NOMO-1 (cell line): Measurements from ENCODE around the gene HOGA1.

ENCODE experiments used
- DNase-seq, 2 experiments: peaks; one replicate each; lab custom pipeline; 2025; ENCODE audit not compliant: unreplicated experiment in 2 of 2; lab: John Stamatoyannopoulos, UW

HOGA1 gene

DNA sequence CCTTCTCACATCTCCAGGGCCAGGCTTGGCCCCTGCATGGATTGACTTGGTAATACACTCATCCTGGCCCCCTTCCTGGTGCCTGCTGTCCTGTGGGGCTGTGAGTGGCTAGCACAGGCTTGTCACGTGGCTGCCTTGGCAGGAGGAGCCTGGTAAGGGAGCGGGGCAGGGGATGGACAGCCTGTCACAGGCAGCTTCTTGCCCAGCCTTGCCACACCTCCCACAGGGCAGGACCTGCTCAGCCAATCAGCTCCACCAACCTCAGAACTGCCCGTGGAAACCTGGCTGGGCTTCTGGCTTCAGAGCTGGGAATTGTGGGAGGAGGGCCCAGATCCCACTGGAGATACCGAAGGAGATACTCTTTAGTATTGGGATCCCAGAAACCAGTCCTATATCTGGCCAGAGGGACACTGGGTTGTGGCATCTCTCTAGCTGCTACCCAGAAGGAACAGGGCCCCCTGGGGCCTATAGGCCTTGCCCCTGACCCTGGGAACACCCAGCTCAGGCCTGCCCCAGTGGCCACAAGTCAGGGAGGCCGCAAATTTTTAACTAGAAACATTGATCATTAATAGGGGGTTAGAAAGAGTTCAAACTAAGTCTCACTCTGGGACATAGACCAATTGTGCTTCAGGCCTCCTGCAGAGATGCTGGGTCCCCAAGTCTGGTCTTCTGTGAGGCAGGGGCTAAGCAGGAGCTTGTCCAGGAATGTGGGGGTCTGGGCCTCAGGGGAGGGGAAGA, at the start of gene HOGA1:
HOGA1 (plus strand) TSS at position 330 of the 738 bp plus-strand sequence; CDS start at position 645, 315 bp downstream.
- DNase-seq: no peak

DNA sequence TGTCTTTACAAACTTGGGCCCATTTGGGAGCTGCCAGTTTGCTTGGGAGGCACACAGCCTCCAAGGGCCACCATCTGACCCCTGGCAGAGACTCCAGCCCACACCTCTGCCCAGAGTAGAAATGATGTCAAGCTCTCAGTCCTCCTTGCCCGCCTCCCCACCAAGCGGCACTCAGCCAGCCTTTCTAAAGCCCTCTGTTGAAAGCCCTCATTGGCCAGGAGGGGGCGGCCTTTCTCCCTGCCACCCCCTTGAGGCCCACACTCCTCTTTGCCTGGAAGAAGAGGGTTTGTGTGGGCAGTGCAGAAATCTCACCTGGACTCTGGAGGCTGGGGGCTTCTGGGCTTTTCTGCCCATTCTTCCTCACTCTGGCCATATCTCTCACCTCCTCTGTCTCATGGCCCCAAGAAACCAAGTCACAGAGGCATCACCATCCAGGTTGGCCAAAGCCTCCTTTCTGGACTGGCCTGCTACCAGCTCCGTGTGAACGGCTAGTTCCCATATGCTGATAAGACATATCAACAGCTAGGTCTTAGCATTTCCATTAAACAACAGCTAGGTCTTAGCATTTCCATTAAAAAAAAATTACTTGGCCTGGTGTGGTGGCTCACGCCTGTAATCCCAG, 49.3 kb upstream of the HOGA1 start:
- peak in 1 of 2 experiments; percentile 13 for DNase-seq

DNA sequence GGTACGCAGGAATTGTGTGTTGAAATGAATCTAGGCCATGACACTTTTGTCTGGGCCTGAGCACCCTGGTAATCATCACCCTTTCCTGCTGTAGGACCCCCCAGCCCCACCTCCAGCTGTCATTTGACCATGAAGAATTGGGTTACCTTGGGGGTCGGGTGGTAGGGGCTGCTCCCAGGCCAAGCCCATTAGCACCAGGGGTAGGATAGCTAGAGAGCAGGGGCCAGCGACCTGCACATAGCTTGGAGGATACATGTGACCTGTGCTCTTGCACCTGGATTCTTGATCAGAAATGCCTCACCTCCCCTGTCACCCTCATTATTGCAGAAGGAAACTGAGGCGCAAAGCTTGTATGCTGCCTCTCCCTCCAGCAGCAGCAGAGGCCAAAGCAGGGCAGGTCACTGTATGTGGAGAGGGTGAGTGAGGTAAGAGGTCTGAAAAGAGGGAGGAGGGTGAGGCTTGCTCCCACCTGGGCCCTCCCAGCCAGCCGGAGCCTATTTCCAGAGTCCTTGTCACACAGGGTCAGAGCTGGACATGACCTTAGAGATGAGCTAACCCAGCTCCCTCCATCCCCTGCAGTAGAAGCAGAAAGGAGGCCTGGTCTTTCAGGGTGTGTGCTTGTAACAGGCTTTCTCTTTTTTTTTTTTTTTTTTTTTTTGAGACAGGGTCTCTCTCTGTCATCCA, 46.9 kb upstream of the HOGA1 start:
- no peak for DNase-seq

DNA sequence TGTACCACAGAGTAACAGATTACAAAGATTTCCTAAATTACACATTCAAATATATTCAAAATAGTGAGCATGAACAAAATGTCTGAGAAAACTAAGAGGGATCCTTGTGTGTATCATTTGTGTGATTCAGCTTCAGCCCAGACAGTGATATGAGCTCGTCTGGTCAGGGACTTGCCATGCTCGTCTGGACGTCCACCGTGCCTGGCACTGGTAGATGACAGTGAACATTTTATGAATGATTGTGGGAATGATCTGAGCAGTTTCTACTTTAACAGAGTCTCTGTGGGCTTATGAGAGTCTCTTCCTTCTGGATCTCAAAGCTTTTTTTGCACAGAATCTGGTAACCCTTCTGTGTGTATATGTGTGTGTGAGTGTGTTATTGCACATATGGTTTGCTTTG, 45.8 kb upstream of the HOGA1 start:
- DNase-seq: no peak

DNA sequence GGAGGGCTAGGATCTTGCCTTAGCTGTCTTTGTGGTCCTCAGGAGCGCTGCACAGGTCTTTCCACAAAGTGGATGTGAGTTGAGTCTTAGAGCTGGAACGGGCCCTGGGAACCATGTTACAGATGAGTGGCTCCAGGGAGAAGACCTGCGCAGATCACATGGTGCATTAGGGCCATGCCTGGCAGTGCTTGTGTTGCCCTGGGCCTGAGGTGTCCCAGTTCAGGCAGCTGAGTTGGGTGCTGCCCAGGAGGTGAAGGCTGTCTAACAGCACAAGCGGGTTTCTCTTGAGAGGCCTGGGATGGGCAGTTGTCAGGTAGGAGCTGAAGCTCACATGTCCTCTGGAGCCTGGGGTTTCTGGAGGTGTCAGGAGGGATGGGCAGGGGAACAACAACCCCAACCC, 45.4 kb upstream of the HOGA1 start:
- DNase-seq: no peak

DNA sequence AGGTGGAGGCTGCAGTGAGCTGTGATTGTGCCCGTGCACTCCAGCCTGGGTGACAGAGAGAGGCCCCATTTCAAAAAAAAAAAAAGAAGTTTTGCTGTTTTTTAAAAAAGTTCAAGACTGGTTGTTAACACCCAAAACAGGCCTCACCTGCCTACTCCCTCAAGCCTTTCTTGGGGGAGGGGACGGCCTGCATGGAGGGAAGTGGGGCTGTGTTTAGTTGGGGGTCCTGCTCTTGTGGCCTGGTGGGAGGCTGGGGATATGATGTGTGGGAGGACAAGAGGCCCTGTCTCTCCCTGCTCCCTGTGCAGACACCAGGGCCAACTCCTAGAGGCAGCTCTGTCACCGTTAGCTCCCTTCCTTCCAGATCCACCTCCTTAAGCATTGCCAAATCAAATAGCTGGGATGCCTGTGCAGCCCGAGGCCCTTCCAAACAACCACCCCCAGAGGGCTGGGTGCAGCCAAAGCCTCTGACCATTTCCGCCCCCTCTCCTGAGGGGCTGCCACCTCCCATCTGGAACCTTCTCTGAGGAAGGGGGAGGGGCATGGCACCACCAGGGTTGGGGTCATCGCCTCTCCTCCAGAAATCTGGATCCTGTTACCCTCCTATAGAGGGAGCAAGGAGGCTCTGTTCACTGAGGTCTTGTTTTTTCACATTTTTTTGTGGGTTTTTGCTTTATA, 44.5 kb upstream of the HOGA1 start:
- no peak for DNase-seq

DNA sequence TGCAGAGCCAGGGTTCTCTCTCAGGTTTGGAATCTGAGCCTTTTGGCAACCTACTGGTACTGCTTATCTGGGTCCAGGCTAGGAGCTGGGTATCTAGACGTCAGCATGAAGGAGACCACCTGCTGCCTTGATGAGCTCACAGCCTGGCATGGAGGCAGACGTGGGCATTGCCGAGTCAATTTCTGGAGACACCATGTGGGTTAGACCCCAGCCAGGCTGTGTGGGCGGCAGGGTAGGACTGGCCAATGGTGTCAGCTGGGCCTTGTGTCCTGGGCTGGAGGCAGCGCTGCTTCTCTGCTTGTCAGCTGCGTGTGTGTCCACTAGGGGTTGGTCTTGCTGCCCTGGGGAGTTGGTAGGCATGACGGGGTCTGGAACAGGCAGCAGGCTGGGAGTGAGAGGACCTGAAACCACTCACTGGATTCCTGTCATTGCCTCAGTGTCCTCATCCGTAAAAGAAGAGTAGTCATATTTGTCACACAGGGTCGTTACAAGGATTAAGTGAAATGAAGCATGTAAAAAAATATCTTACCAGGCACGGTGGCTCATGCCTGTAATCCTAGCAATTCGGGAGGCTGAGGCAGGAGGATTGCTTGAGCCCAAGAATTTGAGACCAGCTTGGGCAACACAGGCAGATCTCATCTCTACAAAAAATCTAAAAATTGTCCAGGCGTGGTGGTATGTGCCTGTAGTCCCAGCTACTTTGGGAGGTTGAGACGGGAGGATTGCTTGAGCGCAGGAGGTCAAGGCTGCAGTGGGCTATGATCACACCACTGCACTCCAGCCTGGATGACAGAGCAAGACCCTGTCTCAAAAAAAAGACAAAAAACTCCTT, 43.3 kb upstream of the HOGA1 start:
- DNase-seq: no peak

DNA sequence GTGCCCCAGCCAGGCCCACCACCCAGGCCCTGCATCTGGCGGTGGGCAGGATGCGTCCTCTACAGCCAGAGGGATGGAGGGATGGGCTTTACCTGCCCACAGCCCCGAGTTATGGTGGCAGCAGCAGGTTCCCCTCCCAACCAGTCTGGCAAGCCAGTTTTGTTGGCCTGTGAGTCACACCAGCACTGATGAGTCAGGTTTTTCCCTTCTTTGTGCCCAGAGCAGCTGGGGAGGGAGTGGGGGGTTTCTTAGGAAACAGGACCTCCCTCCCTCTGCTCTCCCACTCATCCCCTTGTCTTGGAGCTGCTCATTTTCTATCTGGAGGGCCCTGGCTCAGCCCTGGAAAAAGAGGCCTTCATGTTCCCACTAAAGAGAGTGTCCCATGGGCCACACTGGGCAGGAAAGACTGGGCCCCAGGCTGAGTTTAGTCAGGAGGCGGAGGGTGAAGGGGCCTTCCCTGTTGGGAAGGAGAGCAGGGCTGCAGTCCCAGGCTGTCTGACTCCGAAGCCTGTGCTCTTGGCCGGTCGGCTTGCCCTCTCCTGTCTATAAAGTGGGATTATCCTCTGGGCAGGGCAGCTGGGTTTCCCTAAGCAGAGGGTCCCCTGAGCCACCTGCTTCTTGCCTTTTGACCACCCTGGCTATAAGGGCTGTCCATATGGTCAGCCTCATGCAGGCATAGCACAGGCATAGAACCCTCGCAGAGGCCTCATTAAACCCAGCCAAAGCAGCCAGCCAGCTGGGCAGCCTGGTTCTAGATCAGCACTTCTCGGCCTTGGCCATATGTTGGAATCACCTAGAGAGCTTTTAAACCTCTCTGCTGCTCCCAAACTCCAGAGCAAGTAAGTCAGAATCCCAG, 41.8 kb upstream of the HOGA1 start:
- DNase-seq: peak in 1 of 2 experiments; percentile 17

DNA sequence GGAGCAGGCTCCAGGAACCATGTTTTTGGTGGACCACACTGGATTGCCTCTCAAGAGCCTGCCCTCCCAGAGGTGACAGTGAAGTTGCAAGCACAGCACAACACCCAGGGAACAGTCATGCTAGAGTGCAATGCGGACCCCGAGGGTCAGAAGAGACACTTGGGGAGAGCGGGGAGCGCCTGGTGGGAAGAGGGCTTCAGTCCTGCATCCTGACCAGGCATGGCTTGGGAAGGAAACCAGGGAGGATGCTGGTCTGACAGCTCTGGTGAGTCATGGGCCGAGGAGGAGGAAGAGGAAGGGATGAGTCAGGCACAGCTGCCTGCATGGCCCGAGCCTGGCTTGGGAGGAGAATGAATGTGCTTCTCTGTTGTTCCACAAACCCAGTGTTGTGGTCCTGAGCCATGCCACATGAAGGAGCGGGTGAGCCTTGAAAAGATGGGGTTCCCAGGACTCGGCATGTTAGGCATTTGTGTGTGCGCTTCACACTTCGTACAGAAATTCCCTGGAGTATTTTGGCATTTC, 41.1 kb upstream of the HOGA1 start:
- DNase-seq: peak; percentile 51 to 59

DNA sequence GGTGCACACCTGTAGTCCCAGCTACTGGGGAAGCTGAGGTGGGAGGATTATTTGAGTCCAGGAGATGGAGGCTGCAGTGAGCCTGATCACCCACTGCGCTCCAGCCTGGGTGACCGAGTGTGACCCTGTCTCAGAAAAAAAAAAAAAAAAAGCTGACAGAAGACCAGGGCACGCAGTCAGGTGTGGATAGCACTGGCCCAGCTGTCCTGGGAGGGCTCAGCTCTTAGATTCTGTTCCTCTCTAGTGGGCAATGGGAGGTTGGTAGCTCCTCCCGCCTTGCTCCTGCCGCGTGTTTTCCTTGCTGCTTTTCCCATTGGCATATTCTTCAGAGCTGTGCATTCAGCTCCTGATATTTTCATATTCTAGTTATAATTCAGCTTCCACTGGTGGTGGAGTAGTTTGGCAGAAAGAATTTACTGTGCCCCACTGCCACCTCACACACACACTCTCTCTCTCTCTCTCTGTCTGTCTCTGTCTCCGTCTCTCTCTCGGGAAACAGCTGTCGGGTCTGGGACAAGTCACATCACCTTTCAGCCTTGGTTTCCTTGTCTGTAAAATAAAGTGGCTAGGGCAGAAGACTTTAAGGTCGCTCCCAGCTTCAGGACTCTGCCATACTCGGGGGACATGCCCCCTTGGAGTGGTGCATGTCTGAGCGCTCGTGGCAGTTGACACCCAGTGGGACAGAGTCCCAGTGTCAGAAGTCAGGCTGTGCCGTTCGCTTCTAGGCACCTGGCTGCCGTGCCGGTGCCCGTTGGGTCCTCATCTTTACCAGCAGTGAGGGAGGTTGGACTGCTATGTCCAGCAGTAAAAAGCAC, 37.5 kb upstream of the HOGA1 start:
- DNase-seq: no peak

DNA sequence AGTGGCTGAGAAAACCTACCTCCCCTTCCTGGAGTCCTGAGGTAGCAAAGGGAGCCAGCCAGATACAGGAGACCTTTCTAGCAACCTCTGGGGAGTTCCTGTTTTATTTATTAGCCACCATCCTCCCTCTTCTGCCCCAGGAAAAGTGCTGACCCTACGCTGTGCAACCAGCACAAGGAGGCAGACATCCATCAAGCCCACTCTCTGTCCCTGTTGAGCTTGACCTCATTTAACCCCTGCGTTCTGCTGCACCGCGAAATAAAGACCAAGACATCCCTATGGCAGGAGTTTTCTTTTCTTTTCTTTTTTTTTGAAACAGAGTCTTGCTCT, 37.0 kb upstream of the HOGA1 start:
- DNase-seq: no peak

DNA sequence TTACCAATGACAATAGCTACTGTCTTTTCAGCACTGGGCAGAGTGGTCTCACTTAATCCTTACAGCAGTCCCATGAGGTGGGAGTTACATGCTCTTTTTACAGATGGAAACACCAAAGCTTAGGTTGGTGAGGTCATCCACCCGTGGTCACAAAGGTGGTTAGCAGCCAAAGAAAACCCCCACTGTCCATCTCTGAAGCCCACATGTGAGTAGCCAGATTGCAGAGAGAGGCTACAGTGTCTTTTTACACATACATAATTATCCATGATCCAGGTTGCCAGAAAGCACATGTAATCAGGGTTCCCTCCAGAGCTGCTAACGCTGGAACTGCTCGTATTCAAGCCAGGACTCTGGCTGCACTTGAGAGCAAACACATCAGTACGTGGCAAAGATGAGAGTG, 36.2 kb upstream of the HOGA1 start:
- DNase-seq: no peak

DNA sequence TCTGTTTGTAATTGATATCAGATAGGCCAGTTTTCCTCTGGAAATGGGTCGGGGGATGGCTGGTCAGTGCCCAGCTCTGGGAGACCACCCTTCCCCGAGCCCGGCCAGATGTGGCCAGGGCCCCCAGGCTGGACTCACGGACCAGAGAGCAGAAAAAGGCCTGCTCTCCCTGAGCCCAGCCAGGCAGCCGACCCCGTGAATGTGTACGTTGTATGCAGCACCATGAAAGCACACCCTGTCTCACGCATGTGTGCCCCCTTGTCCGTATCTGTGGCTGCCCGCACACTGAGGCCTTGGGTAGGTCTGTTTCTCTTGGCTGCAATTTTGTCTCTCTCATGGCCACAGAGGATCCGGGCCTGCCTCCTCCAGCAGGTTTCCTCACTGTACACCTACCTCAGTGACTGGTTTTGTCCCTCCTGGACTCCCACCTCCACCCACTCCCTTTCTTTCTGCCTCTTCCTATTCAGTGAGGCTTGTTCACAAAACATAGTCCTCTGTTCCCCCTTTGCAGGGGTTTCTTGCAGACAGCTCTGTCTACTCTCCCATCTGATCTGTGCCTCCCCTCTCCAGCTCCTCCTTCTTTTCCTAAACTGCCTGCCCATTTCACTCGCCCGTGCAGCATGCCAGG, 35.2 kb upstream of the HOGA1 start:
- DNase-seq: no peak

DNA sequence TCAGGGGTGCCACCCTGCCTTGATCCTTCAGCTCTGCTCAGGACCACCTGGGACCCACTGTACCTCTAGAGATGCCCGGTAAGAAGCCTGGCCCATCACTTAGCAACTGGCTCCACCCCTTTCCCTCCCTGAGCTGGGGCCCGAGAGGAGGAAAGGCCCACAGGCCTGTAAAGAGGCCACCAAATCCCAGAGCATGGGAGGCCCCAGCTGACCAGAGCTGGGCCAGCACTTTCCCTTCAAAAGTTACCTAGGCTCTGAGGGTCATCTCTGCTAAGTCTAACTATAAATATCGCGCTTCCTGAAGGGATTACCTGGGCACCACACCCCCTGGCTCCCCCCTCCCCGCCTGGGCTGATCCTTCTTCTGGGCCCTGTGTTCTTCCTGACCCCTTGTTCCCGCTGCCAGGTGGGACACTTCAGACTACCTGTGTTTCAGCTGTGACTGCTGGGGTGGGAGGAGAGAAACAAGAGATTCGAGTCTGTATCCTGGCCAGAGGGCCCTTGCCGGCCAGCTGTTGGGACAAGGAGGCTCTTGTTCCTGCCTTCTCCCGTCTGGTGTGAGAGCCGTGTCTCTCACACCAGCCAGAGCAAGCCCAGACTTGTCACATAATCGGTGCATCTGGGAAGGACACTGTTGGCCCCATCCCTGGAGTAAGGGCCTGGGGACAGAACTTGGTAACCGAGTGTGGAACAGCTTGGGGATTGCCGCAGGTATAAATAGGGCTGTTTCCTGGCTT, 34.4 kb upstream of the HOGA1 start:
- DNase-seq: no peak

DNA sequence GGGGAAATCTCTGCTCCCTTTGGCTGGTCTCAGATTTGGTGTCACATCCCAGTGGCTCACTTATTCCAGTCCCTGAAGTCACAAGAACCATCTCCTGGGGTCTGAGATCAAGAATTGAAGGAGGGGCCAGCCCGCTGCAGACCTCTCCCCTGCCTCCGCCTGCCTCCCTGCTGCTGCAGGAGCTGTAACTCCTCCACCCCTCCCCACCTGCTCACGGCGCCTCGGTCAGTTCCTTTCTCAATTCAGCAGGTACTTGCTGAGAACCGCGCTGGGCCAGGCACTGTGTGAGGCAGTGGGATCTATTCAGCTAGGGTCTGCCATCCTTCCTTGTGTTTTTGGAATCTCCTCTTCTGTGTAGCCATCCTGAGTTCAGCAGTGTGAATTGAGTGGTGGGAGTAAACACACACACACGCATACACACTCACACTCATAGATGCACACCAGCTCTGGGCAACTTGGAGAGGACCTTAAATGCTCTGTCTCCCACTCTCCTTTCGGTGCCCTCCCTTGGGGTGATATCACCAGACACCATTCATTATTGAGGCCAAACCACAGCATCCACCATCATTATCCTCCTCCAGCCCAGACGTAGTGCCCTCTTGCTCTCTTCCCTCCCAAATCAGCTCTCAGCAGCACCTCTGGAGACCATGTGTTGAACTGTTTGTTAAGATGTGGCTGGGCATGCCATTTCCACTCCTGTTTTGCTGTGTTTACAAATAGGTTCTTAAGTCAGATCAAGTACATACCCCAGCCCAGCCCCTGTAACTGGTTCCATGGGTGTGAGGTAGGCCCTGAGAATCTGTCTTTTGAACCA, 33.6 kb upstream of the HOGA1 start:
- no peak for DNase-seq

DNA sequence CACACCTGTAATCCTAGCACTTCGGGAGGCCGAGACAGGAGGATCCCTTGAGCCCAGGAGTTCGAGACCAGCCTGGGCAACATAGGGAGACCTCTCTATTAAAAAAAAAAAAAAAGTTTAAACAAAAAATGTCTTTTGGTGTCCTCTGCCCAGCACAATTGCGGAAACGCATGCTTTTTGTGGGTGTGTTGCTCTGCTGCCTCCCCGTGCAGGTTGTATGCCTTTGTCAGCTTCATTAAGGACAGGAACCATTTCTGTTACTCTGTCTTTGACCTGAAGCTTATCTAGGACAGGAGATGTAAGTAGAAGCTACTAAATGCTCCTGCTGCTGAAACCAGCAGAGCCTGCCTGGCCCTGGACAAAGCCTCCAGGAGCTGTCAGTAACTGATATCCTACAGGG, 32.9 kb upstream of the HOGA1 start:
- no peak for DNase-seq

DNA sequence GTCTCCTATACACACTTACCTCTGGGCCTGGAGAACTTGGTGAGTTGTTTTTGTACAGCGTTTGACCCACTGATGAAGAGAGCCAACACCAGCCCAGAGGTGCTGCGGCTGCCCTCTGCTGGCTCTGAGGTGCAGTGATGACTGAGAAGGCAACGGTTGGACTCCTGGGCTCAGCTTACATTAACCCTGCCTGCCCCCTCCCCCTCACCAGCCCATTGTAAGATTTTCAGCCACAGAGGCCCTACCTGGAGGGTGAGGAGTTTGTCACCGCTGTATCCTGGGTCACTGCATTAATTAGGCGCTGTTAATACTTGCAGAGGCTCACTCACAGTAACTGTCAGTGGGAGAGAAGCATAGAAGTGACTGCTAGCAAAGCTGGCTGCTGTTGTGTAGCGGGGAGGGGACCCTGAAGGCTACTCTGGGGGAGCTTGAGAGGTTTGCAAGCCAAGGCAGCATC, 30.6 kb upstream of the HOGA1 start:
- DNase-seq: peak; percentile 37 to 38
